Activated CD8-positive, alpha-beta memory T cell treated with anti-CD3 and anti-CD28 coated beads, Interleukin-2, amount 50 U/mL, for 4 hours (primary cell): Measurements from ENCODE around the gene RAP1GAP2.

Source experiments
- DNase-seq: peaks from one replicate; pipeline ENCODE4 v3.0.0-alpha.2; 2020

RAP1GAP2 gene

DNA sequence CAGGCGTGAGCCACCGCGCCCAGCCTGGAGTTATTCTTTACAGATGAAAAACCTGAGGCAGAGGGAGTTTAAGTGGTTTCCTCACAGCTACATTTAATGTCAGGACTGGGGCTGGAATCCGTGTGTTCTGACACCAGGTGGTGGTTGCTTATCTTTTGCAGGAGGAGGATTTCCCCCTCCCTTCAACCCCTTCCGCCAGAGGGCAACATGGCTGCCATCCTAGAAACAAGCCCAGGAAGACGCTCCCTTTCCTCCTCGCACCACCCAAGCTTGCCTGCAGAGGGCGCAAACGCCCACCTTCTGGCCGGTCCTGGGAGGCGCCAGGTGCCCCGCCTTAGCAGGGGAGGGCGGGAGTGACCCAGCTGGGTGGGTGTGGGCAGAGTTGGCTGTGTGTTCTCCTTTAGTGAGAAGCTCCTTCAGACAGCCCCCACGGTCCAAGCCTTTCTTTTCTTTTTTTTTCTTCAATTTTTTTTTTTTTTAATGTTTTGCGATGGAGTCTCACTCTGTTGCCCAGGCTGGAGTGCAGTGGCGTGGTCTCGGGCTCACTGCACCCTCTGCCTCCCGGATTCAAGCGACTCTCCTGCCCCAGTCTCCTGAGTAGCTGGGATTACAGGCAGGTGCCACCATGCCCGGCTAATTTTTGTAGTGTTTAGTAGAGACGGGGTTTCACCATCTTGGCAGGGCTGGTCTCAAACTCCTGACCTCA, 9.9 kb upstream of the RAP1GAP2 start:
- peak; percentile 91 for DNase-seq

DNA sequence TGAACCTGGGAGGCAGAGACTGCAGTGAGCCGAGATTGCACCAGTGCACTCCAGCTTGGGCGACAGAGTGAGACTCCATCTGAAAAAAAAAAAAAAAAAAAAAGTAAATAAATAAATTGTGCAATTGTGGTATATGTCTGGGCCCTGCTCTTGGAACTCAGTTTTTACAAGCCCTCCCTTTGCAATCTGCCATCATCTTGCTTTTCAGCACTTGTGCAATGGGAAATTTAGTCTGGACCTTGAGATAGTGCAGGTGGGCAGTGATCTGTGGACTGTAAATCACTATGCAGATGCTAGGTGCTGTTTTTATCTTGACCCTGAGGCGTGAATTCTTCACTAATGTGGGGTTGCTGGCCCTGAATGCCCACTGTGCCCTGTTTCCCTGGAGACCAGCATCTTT, 6.5 kb upstream of the RAP1GAP2 start:
- DNase-seq = no peak

DNA sequence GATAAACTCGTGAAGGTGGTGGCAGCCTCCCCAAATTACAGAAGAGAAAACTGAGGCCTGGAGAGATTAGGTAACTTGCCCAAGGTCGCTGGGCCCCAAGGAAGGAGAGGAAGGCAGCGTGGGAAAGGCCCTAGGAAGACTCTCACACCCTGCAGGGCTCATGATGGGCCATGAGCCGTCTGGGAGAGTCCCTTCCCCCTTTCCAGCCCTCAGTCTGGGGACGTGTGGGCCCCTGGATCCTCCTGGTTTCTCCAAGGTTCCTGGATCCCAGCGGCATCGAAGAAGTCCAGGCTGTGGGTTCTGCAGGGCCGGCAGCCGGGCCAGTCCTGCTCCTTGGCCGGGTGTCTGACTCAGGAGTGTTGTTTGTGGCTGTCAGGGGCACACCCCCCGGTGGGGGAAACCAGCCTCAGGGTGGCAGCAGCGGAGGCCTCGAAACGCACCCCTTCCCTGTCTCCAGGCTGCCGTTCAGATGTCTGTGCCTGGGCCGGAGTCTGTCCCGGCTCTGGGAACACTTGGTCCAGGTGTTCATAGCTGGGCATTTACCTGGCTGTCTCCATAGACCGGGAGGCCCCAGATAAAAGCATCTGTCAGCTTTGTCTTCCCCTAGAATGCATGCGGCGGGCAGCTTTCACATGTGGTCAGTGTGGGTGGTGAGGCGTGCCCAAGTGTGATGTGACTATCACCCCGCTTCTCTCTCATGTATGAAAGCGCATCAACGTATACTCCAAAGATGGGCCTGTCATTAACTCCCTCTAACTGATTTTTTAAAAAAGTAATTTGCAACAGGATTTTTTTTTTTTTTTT, 3.7 kb upstream of the RAP1GAP2 start:
- peak; percentile 73 for DNase-seq

DNA sequence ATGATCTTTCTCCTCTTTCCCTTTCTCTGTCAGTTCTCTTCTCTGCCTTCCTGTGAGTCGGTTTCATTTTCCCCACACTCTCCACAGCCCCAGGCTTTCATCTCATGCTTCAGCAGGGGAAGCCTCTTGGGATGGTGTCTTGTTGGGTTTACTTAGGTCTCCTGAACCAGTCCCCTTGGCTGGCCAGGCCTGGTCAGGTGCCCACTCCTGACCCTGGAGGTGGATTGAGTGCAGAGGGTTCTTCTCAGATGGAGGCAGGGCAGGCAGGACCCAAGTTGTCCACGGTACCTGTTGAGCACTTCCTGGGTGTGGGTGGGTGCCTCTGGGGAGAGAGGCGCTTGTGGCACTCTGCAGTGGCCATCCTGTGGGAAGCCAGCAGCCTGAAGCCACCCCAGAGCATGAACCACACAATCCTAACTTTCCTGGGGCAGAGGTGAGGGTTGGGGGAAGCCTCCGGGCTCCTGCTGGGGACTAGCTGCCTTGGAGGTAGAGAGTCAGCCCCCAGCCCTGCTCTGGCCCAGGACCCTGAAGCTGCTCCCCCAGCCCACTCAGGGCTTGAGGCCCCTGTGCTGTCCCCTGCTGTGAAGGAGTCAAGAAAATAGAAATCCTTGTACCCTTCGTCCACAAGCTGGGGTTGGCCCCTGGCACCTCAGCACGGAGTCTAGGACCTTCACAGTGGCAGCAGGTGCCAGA, 2.0 kb upstream of the RAP1GAP2 start:
- DNase-seq = no peak

DNA sequence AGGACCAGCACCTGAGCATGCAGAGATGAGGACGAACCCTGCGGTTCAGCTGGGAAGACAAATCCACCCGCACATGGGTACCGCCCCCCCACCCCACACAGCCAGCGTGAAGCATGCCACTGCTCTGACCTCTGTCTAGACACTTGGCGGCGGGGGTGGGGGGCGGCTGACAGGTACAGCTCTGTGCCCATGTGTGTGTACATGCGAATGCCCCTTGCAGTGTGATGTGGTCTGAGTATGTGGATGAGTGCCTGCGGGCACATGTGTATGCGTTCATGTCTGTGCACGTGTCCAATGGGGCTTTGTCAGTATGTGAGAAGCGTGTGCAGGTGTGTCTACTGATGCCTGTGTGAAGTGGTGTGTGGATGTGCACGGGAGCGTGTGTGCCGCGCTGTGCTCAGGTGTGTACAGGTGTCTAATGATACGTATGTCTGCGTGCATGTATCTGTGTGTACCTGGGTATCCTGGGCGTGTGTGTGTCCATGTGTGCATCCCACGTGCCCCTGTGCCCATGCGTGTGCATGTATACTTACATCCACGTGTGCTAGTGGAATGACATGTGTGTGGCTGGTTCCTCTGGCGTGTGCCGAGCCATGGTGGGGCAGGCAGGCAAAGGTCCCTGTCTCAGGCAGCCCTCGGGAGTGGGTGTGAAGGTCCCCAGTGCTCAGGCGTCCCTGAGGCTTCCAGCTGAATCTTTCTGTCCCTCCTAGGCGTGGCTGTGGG, 636 bp upstream of the RAP1GAP2 start:
- no peak for DNase-seq

DNA sequence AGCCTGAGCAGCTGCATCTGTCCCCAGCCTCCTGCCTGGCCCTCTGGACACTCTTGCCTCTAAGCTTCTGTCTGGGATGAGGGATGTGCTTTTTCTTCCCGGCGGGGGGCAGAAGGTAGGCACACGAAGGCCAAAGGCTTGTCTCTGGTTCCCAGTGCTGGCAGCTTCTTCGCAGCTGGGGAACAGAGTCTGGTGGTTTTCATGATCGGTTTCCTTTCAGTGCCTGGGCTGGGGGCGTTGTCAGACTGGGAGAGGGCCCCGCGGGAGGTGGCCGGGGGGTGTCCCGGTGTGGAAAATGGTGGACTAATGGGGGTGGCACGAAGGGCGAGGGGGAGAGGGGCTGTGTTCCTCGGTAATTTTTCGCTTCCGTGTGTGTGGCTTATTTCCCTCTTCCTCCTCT, 988 bp downstream of the RAP1GAP2 start:
- DNase-seq = no peak

DNA sequence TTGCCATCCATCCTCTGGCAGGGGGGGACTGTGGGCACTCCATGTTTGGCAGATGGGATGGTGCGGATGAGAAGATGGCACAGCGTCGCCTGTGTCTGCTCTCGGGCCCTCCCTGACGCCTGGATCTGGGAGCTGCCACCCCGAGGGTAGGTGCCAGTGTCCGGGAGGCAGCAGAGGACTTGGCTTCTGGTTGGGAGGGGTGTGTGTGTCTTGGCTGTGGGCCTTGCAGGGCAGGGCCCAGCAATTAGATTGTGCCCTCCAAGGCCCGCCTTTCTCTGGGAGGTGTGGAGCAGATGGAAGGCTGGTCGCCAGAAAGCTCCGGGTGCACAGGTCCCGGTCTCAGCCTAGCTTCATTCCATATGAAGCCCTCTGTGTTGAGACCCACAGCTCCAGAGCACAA, 1.4 kb downstream of the RAP1GAP2 start:
- DNase-seq = no peak

DNA sequence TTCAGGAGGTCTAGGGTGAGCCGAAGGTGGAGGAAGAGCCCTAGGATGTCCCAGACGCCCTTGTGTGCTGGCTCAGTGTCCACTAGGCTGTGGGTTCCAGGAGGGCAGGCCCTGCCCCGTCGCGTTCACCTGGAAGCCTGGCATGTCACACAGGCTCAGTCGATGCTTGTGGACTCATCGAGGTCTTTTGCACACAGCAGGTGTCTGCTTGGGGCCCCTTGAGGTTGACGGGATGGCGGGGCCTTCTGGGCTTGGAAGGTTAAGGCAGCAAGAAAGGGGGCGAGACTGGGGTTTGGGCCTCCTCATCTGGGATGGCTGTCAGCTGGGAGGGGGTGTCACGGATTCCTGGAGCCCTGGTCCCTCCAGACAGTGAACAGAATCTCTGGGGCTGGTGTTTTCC, 1.9 kb downstream of the RAP1GAP2 start:
- no peak for DNase-seq

DNA sequence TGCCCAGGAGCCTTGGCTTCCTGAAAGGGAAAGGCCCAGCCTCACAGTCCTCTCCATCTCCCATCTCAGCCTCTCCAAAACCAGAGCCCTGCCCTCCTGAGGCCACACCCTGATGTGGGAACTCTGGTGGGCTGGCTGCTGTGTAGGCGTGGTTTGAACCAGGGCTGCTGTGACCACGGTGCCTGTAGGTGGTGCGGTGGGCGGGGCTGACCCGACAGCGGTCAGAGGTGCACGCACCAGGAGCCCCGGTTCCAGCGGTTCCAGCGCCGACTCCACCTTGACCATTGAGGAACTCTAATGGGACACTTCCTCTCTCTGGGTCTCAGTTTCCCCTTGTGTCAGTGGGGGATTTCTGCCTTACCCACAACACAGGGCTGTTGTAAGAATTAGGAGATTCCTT, 2.4 kb downstream of the RAP1GAP2 start:
- no peak for DNase-seq

DNA sequence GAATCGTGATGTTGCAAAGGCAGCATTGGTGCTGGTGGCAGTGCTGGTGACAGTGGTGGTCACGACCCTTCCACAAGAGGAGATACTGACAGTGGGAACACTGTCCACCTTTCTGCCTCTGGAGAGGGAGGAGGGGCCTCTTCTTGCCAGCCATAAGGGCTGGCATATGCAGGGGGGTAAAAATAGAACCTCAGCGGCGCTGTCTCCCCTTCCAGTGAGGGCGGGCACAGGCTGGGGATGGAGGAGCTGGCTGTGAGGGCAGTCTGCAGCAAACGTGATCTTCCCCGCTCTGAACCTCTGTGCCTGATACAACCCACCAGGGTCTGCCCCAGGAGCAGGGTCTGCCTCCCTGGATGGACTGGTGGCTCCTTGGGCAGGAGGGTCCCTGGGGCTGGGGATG, 3.4 kb downstream of the RAP1GAP2 start:
- no peak for DNase-seq

DNA sequence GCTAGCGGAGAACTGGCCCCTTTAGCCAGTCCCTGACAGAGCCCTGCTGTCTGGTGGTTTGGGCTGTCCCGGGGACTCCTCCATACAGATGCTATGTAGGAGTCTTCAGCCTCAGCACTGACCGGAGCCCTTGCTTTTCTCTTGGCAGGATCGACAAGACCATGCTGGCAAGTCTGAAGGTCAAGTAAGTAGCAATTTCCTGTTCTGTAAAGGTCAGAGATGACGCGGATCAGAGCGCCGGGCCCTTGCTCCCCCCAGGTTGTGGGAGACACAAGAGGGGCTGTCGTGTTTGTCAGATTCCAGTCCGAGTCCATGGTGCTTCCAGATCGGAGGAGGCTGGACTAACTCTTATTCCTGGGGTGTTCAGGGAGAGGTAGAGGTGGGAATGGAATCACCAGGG, 4.1 kb downstream of the RAP1GAP2 start:
- DNase-seq = no peak

DNA sequence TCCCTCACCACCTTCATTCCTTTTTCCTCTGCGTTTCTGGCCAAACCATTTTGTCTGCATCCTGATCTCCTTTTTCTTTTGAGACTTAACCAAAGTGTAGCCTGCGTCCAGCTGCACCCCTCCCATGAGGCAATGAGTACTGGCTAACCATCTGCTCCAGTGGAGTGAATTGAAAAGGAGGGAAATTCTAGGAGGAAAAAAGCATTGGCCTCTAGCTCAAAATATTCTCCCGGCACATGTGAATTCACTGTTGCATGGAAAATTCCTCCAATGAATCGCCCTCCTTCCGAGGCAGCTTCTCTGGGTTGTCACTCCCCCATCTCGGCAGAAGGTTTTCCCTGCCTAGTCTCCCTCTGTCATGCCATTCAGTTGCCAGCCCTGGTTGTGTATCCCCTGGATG, 5.6 kb downstream of the RAP1GAP2 start:
- DNase-seq = no peak

DNA sequence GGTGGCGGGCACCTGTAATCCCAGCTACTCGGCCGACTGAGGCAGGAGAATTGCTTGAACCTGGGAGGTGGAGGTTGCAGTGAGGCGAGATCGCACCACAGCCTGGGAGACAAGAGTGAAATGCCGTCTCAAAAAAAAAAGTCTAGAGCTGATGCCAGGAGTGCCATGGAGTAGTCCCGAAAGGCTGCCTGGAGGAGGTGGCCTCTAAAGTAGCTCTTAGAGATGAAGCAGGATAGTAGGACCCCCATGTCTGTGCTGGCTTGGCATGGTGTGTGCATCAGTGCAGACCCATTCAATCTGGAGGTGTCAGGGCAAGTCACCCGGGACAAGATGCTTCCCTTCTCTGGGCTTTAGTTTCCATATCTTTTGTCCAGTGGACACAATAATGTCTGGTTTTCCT, 6.3 kb downstream of the RAP1GAP2 start:
- no peak for DNase-seq

DNA sequence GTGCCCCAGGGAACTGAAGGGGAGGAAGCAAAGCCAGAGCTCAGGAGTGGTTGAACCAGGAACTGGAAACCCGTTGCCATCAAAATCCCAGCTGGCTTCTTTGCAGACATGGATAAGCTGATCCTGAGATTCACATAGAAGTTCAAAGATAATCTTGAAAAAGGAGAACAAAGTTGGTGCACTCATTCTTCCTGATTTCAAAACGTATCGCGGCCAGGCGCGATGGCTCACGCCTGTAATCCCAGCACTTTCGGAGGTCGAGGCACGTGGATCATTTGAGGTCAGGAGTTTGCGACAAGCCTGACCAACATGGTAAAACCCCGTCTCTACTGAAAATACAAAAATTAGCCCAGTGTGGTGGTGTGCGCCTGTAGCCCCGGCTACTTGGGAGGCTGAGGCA, 7.1 kb downstream of the RAP1GAP2 start:
- no peak for DNase-seq

DNA sequence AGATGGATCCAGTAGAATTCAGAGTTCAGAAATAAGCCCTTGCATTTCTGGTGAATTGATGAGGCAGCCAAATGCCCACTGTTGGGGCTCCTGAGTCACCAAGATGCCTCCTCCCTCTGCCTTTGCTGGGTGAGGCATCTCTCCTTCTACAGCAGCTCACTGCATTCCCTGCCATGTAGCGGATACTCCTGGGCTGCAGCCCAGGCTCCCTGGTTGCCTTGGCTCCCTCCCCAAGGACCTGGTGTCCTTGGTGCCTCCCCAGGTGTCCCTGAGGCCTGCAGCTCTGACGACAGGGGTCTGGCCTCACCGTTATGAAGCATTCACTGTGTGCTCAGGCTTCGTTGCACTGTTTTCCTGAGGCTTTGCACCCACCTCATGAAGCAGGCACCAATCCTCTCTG, 7.7 kb downstream of the RAP1GAP2 start:
- DNase-seq = no peak

DNA sequence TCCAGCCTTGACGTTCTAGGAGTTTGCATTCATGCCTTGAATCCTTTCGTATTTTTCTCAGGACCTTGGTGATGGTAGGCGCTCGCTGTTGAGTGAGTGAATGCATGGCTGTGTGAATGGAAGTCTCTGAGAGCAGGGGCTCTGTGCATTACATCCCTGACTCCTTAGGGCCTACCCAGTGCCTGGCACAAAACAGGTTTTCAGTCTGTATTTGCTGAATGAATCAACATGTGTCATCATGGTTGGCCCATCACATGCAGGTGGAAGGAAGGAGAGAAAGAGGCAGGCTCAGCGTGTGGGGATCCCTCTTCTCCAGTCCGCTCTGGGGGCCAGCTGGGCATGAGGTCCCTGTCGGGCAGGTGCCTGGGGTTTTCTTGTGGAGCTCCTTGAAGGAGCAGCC, 8.7 kb downstream of the RAP1GAP2 start:
- DNase-seq = no peak

DNA sequence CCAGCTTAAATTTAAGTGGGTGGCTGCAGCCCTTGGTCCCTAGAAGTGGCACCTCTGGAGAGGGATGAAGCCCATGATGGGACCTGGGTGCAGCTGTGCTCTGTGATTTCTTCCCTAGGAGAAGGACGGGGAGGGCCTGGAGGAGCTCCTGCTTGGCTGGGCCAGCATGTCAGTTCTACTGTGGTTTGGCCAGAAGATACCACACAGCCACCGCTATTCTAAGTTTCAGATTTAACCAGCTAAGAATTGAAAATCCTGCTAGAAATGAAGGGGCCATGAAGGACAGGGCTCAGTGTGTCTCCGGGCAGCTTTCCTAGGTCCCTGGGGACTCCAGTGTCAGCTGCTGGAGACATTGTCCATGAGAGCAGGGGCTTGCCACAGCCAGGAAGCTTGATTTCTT, 9.7 kb downstream of the RAP1GAP2 start:
- no peak for DNase-seq

DNA sequence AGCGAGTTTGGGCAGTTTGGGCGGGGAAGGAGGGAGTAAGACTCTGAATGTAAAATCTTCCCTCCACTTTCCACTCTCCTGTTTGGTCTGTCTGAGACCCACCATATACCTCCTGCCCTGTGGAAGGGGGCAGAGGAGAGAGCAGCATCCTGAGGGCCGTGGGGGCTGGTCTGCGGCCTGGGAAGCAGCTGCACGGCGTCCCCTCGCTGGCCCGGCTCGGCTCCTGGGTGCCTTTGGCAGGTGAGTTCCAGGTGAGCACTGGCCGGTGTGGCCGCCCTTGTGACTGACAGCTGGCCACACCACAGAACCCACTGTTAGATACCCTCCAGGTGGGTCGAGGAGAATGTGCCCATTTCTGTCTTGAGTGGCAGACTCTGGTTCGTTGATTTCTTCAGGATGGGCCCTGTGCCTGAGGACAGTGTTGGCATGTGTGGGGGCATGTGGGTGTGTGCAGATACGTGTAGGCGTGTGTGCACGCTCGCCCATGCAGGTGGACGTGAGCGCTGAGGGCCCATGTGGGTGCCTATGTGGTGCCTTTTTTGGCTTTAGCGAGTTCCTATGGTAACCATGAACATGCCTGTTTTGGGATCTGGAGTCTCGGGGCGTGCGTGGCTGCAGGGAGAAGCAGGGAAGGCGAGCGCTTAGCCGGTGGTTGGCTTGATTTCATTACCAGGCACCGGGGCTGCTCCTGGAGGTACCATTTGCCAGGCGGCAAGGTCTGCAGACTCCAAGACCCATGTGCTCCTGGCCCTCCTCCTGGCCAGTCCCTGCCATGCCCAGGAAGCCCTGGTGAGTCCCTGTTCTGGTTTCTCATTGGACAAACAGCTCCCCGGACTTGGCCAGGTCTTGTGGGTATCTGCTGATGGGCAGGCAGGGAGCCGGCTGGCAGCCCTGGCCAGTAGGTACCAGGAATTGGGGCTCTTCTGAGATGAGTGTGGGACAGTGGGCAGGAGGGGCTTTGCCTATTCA, 12.4 kb downstream of the RAP1GAP2 start:
- no peak for DNase-seq

DNA sequence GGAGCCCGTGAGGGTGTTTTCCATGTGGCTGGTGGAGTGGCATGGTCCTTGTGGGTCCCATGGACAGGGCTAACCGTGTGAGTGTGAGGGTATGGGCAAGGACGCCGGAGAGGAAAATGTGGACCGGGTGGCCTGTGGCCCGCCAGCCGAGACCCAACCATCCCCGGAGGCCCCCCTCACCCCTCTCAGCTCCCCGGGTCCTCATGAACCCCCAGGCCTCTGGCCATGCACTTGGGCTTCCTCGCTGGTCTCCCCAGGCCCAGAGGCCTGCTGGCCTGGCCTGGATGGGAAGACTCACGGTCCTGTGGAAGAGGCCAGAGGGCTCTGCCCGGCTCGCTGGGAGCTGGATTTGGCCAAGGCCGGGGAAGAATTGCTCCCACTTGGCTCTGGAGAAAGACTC, 13.1 kb downstream of the RAP1GAP2 start:
- DNase-seq = no peak

DNA sequence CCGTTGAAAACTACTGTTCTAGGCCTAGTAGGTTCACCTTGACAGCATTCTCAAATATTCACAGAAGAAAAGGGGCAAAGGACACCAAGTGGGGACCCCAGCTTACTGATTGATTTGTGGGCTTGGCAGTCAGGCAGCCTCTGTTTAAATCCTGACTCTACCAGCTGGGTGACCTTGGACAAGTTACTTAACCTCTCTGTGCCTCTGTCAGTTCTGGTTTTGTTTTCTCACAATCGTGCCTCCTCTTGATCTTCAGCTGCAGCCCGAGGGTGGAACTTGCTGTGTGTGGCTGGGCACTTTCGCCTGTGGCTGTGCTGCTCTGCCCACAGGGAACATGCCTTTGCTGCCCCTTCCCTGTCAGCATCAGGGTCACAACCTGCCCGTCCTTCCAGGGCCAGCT, 17.8 kb downstream of the RAP1GAP2 start:
- DNase-seq = no peak

DNA sequence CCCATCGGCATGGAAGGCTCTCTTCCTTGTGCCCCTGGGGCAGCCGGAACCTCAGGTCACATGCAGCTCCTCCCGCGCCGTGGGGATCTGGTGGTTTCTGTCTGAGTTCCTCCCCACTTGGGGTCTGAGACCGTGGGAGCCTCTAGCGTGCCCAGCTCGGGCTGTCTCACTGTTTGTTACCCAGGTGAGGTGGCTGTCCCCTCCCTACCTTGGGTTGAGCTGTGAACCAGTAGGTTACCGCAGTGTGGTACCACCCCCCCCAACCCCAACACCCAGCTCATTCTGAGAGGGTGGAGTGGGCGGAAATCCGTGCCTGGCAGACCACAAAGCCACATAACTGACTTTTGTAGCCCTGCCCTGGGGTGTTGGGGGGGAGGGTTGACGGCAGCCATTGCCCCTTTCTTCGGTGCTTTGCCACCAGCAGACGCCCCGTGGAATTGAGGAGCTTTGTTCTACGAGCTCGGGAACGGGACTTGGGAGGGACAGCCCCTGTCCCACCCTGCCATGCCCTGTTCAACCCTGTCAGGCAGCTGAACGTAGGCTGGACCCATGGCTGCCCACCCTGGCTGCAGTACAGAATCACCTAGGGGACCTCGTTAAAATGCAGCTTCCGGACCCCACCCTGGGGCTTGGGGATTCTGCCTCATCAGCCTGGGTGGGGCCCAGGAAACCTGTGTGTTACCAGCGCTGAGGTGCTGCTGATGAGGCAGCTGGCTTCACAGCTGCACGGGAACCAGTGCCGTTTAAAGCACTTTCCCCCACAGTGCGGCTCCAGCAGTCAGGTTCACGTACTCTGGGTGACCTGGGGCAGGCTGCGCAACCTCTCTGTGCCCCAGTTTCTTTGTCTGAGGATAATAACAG, 18.5 kb downstream of the RAP1GAP2 start:
- DNase-seq = peak; percentile 91
